DND-41 (cell line): ENCODE data around the gene JARID2.

ENCODE experiments used
- CTCF ChIP-seq: IDR thresholded peaks from 2 replicates; pipeline ENCODE4 v1.5.1; 2012; ENCODE audit warnings: borderline replicate concordance, low read length, moderate library complexity, mild to moderate bottlenecking; ENCODE audit not compliant: poor library complexity, severe bottlenecking; ENCODE audit errors: extremely low read depth
- EZH2 ChIP-seq: IDR thresholded peaks from 3 replicates; pipeline ENCODE4 v1.6.1; 2012; ENCODE audit warnings: borderline replicate concordance, low read depth, mild to moderate bottlenecking, moderate library complexity, low read length, inconsistent platforms; ENCODE audit not compliant: severe bottlenecking

GRCh38 chr6:15338476-15338875, 92.6 kb downstream of the JARID2 start:
- TF ChIP-seq CTCF (no peak), EZH2 (no peak)
